ENCODE measurements around the gene ADRA2C. TPM values are rescaled to one million over a fixed set of nuclear protein-coding genes. Genes with fewer than 3 reads are reported as not detected.
A peak's percentile ranks its signal among the peaks of the same experiment; 100 is the strongest.

The ADRA2C gene
- total and polyA plus RNA-seq, 9 of the 15 experiments (the other 6 are each of a cell fraction or from before 2014, with no cell fraction given) = 0.06 to 0.58 (median 0.14) TPM; not detected in 2

DNA sequence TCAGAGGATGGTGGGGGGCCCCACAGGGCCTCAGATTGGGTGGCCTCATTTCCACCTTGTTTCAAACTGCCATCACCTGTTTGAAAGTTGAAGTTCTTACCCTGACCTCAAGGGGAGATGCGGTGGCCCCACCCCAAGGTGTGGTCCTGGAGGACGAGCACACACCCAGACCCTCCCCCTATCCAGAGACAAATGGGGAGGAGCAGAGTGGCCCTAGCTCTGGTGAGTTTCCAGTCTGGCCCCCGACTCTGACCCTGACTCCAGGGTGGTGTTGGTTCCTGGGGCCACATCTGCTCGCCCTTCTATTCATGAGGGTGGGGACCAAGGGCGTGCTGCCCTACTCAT is 36.3 kb upstream of the ADRA2C start:
- peaks cover 0 to 12% of the 10 kb centered on the region in 2 experiments; a peak in 2 of 5 replicates for H3K4me1 ChIP-seq (replicated peaks in 1 of 2; ENCODE audit: control insufficient read depth in 2 of 2, insufficient read depth in 2 of 2, low read length in 2 of 2)
- no peak overlapping the region for H2AFZ ChIP-seq (ENCODE audit: low read depth, low read length)
- H4K20me1 ChIP-seq (replicated peaks; ENCODE audit: control insufficient read depth, insufficient read depth, low read length) = peaks cover 19% of the 10 kb centered on the region; the same call in 1 of the 2 replicates
- no peaks in the 10 kb centered on the region for H3K36me3 ChIP-seq (ENCODE audit: control insufficient read depth, insufficient read depth, low read length)
- no peak for TF ChIP-seq GABPA (tag; conservative IDR thresholded peaks at IDR 0.05; ENCODE audit: low read depth)
- TF ChIP-seq RFX7 (CRISPR knock-in tag; IDR thresholded peaks at IDR 0.05) = no peak
- no peak for TF ChIP-seq RAD21 (CRISPR knock-in tag; conservative IDR thresholded peaks at IDR 0.05 in 1 of 2, IDR thresholded peaks at IDR 0.05 in 1 of 2)
- no peak for TF ChIP-seq SMARCB1 (IDR thresholded peaks at IDR 0.05; ENCODE audit: insufficient read length, low read depth)
- no peak for TF ChIP-seq PCBP1 (IDR thresholded peaks at IDR 0.05; ENCODE audit: low read depth, low read length, poor library complexity, severe bottlenecking)
- no peak for TF ChIP-seq HDAC1 (IDR thresholded peaks at IDR 0.05)
- no peak for TF ChIP-seq ZNF121 (CRISPR knock-in tag; conservative IDR thresholded peaks at IDR 0.05)
- TF ChIP-seq, protein P1, sequence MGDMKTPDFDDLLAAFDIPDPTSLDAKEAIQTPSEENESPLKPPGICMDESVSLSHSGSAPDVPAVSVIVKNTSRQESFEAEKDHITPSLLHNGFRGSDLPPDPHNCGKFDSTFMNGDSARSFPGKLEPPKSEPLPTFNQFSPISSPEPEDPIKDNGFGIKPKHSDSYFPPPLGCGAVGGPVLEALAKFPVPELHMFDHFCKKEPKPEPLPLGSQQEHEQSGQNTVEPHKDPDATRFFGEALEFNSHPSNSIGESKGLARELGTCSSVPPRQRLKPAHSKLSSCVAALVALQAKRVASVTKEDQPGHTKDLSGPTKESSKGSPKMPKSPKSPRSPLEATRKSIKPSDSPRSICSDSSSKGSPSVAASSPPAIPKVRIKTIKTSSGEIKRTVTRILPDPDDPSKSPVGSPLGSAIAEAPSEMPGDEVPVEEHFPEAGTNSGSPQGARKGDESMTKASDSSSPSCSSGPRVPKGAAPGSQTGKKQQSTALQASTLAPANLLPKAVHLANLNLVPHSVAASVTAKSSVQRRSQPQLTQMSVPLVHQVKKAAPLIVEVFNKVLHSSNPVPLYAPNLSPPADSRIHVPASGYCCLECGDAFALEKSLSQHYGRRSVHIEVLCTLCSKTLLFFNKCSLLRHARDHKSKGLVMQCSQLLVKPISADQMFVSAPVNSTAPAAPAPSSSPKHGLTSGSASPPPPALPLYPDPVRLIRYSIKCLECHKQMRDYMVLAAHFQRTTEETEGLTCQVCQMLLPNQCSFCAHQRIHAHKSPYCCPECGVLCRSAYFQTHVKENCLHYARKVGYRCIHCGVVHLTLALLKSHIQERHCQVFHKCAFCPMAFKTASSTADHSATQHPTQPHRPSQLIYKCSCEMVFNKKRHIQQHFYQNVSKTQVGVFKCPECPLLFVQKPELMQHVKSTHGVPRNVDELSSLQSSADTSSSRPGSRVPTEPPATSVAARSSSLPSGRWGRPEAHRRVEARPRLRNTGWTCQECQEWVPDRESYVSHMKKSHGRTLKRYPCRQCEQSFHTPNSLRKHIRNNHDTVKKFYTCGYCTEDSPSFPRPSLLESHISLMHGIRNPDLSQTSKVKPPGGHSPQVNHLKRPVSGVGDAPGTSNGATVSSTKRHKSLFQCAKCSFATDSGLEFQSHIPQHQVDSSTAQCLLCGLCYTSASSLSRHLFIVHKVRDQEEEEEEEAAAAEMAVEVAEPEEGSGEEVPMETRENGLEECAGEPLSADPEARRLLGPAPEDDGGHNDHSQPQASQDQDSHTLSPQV (IDR thresholded peaks at IDR 0.05) = no peak
- TF ChIP-seq ZNF561 (CRISPR knock-in tag; conservative IDR thresholded peaks at IDR 0.05) = no peak
- TF ChIP-seq PTRF (tag; IDR thresholded peaks at IDR 0.05) = no peak
- no peak for TF ChIP-seq TSC22D4 (tag; IDR thresholded peaks at IDR 0.05)
- no peak for TF ChIP-seq TAL1 (IDR thresholded peaks at IDR 0.05)
- no peak for TF ChIP-seq DNMT1 (IDR thresholded peaks at IDR 0.05)
- in situ Hi-C loops (cut with MboI) = no loop called here
- H3K9me3 ChIP-seq (replicated peaks; ENCODE audit: control insufficient read depth, insufficient read depth, low read depth, low read length) = no peaks in the 10 kb centered on the region
- no peaks in the 10 kb centered on the region for H3K79me2 ChIP-seq (ENCODE audit: control insufficient read depth, insufficient read depth, low read length)
- no peak overlapping the region for H3K4me2 ChIP-seq (ENCODE audit: insufficient read depth, low read length)
- no peak overlapping the region for H3K4me3 ChIP-seq
- H3K9ac ChIP-seq (ENCODE audit: insufficient read depth in 1 of 2, low read depth in 2 of 2, low read length in 2 of 2) = no peak overlapping the region
- BruUV-seq (replicated peaks) = no TSS peak
- intact Hi-C loops (cut with micrococcal nuclease) = no loop called here
- peak in 2 of 4 experiments; percentile 51 to 52 for DNase-seq (ENCODE audit: extremely low read depth in 1 of 4, low spot score in 3 of 4)
- no peak; the same call in 2 of the 3 replicates for ATAC-seq
- POLR2A ChIA-PET = interaction anchor here (0.6 kb wide), 1 partner anchor 10 kb away, joined by 3 read pairs; no protein-coding TSS in a partner anchor
- CTCF ChIA-PET (ENCODE audit: low intra/inter-chr PET ratio) = interaction anchor here (0.7 kb wide), 1 partner anchor 708 kb away, joined by 3 read pairs; no protein-coding TSS in a partner anchor
- peaks cover 23 to 82% of the 10 kb centered on the region in 2 experiments; a peak in 4 of 5 replicates for H3K27me3 ChIP-seq (ENCODE audit: control insufficient read depth in 2 of 2, insufficient read depth in 2 of 2, low read length in 2 of 2)
- 0% methylated on average over 5 of the region's 5 CpGs for WGBS (ENCODE audit: insufficient coverage, low coverage, missing lambda C conversion rate)
- no peaks in the 10 kb centered on the region for H3K9me1 ChIP-seq (ENCODE audit: control insufficient read depth, insufficient read depth, low read length)
- FAIRE-seq = no peak
- H3K27ac ChIP-seq (ENCODE audit: extremely low read depth, low read depth, low read length) = no peak overlapping the region

Measured in K562 (cell line).